Islet precursor cell (in vitro differentiated cells): ENCODE results near the gene SIT1.

Experiments
- DNase-seq: peaks from one replicate; pipeline ENCODE4 v3.0.0-alpha.2; 2018

The SIT1 gene

DNA sequence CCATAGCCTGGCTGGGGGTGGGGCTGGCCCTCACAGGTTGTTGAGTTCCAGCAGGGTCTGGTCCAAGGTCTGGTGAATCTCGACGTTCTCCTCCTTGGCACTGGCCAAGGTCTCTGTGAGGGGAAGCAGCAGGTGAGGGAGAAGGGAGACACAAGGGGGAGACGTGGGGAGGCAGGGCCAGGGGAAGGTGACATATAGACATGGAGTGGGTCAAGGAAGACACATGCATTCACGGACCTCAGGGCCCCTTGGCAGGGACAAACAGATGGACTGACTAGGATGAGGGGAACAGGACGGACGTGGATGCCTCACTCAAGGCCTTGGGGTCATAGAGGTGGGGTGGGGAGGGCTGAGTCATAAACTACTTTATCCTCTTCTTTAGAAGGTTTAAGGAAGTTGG, 31.3 kb upstream of the SIT1 start:
- no peak for DNase-seq

DNA sequence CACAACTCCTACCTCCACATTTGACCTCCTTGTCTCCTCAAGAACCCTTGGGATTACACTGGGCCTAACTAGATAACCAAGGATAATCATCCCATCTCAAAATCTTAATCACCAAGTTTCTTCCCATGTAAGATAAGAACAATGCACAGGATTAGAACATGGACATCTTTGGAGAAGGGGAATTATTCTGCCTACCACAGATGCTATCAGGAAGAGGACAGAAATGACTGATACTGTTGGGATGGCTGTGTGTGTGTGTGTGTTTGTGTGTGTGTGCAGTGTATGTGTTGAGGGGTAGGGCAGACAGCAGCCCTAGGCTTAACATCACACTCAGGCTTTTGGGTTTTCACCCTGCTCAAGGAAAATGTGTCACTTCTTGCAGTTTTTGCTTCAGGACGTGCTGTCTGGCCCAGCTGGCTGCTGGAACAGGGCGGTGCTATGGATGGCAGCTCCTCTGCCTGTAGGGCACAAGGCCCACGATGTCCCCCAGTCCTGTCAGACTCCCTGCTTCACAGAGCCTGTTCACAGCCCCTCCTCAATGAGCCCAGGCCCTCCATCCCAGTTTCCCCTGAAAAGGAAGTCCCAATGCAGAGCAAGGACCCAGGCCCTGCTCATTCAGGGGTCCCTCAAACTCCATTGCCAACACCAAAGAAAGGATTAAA, 30.7 kb upstream of the SIT1 start:
- DNase-seq = no peak

DNA sequence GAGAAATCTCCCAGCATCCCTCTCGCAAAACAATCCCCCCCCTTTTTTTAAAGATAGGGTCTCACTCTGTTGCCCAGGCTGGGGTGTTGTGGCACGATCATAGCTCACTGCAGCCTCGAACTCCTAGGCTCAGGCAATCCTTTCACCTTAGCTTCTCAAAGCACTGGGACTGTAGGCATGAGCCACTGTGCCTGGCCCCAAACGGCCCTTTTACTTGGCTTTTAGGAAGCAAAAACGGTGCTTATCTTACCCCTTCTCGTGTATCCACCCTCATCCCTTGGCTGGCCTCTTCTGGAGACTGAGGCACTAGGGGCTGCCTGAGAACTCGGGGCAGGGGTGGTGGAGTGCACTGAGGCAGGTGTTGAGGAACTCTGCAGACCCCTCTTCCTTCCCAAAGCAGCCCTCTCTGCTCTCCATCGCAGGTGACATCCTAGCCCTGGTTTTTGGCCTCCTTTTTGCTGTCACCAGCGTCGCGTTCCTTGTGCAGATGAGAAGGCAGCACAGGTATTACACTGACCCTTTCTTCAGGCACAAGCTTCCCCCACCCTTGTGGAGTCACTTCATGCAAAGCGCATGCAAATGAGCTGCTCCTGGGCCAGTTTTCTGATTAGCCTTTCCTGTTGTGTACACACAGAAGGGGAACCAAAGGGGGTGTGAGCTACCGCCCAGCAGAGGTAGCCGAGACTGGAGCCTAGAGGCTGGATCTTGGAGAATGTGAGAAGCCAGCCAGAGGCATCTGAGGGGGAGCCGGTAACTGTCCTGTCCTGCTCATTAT, 29.8 kb upstream of the SIT1 start:
- peak; percentile 76 for DNase-seq

DNA sequence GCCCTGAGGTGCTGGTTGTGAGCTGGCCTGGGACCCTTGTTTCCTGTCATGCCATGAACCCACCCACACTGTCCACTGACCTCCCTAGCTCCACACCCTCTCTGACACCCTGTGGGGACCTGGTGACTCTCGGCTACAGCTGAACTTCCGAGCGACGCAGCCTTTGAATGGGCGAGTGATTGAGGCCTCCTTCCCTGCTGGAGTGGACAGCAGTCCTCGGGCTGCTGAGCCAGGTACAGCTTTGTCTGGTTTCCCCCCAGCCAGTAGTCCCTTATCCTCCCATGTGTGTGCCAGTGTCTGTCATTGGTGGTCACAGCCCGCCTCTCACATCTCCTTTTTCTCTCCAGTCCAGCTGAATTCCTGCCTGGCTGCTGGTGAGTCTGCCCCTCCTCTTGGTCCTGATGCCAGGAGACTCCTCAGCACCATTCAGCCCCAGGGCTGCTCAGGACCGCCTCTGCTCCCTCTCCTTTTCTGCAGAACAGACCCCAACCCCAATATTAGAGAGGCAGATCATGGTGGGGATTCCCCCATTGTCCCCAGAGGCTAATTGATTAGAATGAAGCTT, 29.1 kb upstream of the SIT1 start:
- no peak for DNase-seq

DNA sequence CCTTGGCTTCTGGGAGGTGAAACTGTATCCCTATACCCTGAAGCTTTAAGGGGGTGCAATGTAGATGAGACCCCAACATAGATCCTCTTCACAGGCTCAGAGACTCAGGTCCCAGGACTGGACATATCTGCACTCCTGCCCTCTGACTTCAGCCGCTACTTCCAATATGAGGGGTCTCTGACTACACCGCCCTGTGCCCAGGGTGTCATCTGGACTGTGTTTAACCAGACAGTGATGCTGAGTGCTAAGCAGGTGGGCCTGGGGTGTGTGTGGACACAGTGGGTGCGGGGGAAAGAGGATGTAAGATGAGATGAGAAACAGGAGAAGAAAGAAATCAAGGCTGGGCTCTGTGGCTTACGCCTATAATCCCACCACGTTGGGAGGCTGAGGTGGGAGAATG, 28.4 kb upstream of the SIT1 start:
- DNase-seq = no peak

DNA sequence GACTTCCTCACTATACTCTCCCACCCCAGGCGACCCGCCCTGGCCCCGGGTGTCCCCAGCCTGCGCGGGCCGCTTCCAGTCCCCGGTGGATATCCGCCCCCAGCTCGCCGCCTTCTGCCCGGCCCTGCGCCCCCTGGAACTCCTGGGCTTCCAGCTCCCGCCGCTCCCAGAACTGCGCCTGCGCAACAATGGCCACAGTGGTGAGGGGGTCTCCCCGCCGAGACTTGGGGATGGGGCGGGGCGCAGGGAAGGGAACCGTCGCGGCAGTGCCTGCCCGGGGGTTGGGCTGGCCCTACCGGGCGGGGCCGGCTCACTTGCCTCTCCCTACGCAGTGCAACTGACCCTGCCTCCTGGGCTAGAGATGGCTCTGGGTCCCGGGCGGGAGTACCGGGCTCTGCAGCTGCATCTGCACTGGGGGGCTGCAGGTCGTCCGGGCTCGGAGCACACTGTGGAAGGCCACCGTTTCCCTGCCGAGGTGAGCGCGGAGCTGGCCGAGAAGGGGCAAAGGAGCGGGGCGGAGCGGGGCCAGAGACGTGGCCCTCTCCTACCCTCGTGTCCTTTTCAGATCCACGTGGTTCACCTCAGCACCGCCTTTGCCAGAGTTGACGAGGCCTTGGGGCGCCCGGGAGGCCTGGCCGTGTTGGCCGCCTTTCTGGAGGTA, 25.1 kb upstream of the SIT1 start:
- DNase-seq = peak; percentile 83

DNA sequence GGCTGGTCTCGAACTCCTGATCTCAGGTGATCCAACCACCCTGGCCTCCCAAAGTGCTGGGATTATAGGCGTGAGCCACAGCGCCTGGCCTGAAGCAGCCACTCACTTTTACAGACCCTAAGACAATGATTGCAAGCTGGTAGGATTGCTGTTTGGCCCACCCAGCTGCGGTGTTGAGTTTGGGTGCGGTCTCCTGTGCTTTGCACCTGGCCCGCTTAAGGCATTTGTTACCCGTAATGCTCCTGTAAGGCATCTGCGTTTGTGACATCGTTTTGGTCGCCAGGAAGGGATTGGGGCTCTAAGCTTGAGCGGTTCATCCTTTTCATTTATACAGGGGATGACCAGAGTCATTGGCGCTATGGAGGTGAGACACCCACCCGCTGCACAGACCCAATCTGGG, 24.5 kb upstream of the SIT1 start:
- DNase-seq = no peak

DNA sequence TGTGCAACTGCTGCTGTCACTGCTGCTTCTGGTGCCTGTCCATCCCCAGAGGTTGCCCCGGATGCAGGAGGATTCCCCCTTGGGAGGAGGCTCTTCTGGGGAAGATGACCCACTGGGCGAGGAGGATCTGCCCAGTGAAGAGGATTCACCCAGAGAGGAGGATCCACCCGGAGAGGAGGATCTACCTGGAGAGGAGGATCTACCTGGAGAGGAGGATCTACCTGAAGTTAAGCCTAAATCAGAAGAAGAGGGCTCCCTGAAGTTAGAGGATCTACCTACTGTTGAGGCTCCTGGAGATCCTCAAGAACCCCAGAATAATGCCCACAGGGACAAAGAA, 23.3 kb upstream of the SIT1 start:
- DNase-seq = no peak

DNA sequence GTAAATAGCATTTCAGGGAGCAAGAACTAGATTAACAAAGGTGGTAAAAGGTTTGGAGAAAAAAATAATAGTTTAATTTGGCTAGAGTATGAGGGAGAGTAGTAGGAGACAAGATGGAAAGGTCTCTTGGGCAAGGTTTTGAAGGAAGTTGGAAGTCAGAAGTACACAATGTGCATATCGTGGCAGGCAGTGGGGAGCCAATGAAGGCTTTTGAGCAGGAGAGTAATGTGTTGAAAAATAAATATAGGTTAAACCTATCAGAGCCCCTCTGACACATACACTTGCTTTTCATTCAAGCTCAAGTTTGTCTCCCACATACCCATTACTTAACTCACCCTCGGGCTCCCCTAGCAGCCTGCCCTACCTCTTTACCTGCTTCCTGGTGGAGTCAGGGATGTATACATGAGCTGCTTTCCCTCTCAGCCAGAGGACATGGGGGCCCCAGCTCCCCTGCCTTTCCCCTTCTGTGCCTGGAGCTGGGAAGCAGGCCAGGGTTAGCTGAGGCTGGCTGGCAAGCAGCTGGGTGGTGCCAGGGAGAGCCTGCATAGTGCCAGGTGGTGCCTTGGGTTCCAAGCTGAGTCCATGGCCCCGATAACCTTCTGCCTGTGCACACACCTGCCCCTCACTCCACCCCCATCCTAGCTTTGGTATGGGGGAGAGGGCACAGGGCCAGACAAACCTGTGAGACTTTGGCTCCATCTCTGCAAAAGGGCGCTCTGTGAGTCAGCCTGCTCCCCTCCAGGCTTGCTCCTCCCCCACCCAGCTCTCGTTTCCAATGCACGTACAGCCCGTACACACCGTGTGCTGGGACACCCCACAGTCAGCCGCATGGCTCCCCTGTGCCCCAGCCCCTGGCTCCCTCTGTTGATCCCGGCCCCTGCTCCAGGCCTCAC, 22.6 kb upstream of the SIT1 start, which contains the start of gene CA9:
TSS of gene CA9 (plus strand) at position 797 of the 893 bp plus-strand sequence. CDS start at position 829, 32 bp downstream.
- DNase-seq = no peak

DNA sequence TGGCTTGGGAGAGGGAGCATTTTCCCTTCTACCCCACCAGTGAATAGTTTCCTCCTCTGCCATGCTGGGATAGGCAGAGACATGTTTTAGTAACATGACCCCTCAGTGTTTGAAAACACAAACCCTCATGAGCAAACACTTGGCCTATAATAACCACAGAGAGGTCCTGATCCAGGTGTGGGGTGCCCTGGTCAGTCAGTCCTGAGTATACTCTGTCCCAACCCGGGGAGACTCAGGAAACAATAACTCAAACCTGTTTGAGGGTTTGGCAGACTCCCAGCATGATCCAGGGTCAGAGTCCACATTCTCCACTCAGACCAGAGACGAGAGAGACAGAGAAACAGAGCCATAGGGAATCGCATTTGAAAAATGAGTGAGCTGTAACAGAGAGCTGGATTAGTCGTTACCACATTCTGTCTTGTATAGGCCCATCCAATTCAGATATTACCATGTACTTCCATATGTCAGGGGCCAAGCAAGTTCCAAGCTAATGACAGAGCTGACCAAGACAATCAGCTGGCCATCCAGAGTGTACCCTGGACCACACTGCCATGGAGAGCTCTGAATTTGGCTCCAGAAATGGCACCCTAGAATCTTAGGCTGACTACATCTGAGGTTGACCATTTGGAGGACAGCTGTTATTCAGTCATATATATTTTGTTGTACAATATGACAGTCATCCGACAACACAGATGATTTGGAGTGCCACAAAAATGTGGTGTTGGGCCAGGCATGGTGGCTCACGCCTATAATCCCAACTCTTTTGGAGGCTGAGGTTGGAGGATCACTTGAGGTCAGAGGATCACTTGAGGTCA, 18.8 kb upstream of the SIT1 start:
- no peak for DNase-seq

DNA sequence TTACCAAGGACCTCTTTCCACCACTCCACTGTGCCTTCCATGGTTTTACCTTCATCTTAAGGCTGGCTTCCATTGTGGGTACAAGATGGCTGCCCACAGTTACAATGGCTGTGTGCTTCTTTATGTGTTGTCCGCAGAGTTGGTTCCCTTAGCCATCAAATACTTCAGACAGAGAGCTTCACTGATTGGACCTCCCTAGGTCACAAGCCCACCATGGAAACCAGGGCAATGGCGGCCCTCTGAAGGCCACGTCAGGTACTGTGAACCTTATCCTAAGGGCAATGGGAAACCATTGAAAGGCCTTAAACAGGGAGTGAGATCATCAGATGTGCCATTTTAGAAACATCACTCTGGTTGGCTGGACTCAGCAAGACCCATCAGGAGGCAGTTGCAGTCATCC, 17.2 kb upstream of the SIT1 start:
- DNase-seq = no peak

DNA sequence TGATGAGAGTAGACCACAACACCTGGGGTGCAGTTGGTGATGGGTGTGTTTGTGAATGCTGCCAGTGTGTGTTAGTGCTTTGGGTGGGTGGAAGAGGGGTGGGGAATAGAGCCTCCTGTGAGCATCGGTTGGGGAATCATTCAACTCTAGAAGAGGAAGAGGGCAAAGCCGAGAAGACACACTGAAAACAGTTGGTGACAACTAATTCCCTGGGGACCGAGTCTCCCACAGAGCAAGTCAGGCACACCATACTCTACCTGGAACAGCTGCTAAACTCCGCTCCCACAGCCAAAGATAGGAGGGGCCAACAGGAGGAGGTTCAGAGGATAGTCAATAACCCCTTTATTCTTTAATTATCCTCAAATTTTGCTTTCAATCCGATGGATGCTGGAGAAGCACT, 15.8 kb upstream of the SIT1 start:
- no peak for DNase-seq

DNA sequence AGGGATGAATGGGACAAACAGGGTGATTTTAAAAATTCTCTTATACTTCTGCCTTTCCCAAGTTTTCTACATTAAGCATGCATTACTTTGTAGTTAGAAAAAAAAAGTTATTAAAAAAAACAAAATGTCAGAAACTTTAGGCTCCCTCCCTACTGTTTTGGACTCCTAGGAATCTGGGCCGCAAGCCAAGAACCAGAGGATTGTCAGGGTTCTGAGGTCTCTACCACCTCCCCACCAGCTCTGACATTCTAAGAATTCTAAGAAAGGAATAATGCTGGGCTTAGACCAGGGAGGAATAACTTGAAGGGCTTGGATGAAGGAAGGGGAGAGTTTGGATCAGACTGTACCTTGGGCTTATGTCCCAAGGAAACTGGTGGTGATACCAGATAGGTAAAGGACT, 15.3 kb upstream of the SIT1 start:
- DNase-seq = no peak

DNA sequence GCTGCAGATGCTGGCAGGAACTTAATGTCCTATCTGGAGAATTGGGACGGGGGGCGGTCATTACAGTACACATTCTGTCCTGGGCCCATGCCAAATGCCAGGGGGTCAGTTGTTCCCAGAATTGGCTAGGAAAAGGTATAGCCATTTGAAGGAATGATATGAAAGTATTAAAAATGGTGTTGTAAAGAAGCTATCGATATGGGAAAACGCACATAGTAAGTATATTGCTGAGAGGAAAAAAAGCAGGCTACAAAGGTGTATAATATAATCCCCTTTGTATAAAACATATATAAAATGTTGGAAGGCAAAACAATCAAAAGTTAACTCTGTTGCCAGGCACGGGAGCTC, 14.7 kb upstream of the SIT1 start:
- DNase-seq = no peak

DNA sequence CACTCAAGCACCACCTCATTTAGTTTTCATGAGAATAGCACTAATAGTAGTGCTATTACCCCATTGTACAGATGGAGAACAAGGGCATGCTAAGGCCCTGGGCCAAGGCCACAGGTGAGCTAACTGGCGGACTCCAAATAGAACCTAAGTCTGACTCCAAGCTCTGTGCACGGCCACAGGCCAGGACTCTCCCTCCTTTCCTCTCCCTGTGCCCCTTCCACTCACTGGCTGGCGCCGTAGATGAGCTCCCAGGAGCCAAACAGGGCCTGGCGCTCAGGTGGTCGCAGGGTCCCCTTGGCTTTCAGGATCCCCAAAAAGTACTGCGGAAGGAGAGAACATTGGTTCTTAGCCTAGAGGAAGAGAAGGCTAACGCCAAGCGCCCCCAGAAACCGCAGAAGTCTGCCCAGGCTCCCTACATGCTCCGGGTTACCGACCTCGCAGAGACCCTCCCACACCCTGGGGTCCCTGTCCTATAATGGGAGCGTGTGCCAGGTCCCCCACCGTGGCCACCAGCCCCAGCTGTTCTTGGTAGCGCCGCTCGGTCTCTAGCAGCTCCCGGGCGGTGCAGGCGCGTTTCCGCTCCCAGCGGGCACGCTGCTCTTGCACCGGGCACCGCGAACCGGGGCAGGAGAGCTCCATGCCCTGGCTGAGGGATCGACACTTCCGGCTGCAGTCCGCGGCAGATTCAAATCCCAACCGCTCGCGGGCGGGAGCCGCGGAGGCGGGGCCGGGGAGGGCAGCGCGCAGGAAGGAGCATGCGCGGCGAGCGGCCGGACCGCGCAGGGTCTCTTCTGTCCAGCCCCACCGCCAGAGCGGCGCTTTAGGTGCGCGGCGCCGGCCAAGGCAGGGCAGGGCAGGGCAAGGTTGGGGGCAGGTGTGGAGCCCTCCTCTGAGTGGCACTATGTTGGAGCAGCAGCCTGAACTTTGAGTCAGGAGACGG, 14.1 kb upstream of the SIT1 start, which contains the start of gene ARHGEF39:
TSS of gene ARHGEF39 (minus strand) at position 665 of the 940 bp plus-strand sequence. CDS start at position 639, 26 bp downstream.
- DNase-seq = peak; percentile 94

DNA sequence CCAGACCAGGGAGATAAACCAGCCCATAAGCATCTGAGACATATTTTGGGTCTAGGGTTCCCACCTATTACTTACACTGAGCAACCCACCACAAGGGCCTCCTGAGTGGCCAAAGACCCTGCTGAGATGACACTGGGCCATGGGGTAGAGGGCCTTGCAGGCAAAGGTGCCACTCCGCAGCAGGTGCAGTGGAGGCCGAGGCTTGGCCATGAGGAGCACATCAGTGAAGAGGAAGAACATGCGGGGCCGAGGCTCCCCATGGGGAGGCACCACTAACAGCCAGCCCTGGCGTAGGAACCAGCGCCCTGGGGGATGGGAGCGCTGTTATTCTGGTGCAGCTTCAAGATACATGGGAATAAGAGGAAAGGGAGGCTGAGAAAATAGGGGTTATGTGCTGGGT, 11.7 kb upstream of the SIT1 start:
- DNase-seq = no peak

DNA sequence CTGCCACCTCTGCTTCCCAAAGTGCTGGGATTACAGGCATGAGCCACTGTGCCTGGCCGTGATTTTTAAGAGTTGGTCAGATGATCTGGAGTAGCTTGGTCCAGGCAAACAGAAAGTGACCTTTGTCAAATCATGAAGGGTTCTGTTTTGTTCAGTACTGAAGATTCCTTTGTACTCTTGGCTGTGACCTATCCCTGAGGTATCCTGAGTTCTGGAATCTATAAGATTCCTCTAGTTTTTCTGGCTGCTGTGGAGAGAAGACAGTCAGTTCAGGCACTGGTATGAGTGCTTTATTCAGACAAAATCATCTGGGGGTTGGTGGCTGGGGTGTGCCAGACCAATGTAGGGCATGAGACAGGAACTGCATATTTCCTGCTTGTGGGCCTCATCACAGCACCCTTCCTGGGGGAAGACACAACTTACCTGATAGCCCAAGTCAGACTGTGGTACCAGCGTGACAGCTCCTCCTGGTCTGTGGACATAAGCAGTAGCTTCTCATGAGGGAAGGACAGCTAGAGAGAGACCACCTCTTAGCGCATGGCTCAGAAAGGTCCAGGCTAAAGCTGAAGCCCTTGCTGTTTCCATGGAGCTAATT, 11.1 kb upstream of the SIT1 start:
- DNase-seq = no peak

DNA sequence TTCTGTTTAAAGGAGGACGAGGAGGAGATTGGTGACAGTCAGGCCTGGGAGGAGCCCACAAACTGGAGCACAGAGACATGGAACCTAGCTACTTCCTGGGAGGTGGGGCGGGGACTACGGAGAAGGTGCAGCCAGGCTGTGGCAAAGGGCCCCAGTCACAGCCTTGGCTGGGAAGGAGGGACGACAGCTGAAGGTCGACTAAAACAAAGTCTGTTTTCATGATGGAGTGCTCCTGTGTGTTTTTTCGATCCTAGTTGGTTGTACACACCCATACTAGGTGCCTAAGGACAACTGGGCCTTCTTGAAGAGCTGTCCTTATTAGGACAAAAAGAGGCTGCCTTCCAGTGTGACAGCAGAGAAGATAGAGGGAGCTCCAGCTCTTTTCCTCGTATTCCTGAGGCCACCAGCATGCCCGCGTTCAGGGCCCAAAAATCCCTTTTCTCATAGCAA, 10.3 kb upstream of the SIT1 start:
- DNase-seq = no peak

DNA sequence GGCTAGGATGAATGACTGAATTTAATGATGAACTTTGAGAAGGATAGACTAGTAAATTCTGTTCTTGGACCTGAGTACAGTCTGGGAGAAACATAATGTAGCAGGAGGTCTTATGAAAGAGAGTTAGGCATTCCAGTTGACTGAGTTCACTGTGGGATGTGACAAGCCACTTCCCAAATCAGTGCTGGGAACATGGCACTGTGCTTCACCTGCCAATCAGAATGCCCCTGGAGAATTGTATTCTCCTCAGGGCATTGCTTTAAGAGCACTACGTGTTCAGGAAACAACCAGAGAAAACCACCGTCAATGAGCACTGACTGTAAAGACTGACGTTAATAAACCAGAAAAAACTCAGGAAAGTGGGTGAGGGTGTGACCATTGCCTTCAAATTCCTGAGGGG, 8.6 kb upstream of the SIT1 start:
- DNase-seq = no peak

DNA sequence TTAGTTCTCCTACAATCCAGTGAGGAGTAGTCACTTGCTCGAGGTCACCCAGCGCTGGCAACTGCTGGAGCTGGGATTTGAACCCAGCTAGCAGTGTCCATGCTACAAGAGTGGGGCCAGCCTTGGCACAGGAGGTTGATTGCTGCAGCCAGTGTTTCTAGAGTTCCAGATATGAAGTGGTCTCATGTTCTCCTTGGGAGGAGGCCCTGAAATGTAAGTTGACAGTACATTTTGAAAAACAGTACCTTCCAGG, 8.2 kb upstream of the SIT1 start:
- DNase-seq = no peak
